T-helper 9 cell (primary cell): ENCODE measurements around the gene IP6K3.

Source experiments
- DNase-seq: peaks from one replicate; pipeline ENCODE4 v3.0.0-alpha.2; 2020

IP6K3 gene

GRCh38 chr6:33758815-33759216, 12.1 kb upstream of the IP6K3 start:
- no peak for DNase-seq

- no peak for DNase-seq
These were observed 11.2 kb upstream of the IP6K3 start for GRCh38 chr6:33757906-33758305.

- DNase-seq: no peak
These were observed 10.4 kb upstream of the IP6K3 start for GRCh38 chr6:33757113-33757512.

GRCh38 chr6:33756211-33756954, 9.7 kb upstream of the IP6K3 start:
- no peak for DNase-seq

- DNase-seq: no peak
These were observed 8.6 kb upstream of the IP6K3 start for GRCh38 chr6:33755070-33755869.

- DNase-seq: no peak
These were observed 7.5 kb upstream of the IP6K3 start for GRCh38 chr6:33754222-33754621.

- no peak for DNase-seq
These were observed 5.9 kb upstream of the IP6K3 start for GRCh38 chr6:33752646-33753015.

- no peak for DNase-seq
These were observed 5.3 kb upstream of the IP6K3 start for GRCh38 chr6:33751771-33752645.

- no peak for DNase-seq
These were observed 3.7 kb upstream of the IP6K3 start for GRCh38 chr6:33750244-33750991.

GRCh38 chr6:33749401-33749800, 2.7 kb upstream of the IP6K3 start:
- no peak for DNase-seq

- DNase-seq: no peak
These were observed 2.1 kb upstream of the IP6K3 start for GRCh38 chr6:33748841-33749240.

GRCh38 chr6:33747823-33748222, 1.1 kb upstream of the IP6K3 start:
- DNase-seq: no peak

- DNase-seq: no peak
These were observed 587 bp downstream of the IP6K3 start for GRCh38 chr6:33746036-33746600.

GRCh38 chr6:33745548-33745947, 1.2 kb downstream of the IP6K3 start:
- DNase-seq: no peak

GRCh38 chr6:33744895-33745546, 1.7 kb downstream of the IP6K3 start:
- DNase-seq: no peak

GRCh38 chr6:33744001-33744848, 2.5 kb downstream of the IP6K3 start:
- DNase-seq: peak; percentile 68

GRCh38 chr6:33742837-33743236, 3.9 kb downstream of the IP6K3 start:
- no peak for DNase-seq

- DNase-seq: no peak
These were observed 4.6 kb downstream of the IP6K3 start for GRCh38 chr6:33742092-33742491.

GRCh38 chr6:33740794-33741193, 5.9 kb downstream of the IP6K3 start:
- no peak for DNase-seq

GRCh38 chr6:33740204-33740608, 6.5 kb downstream of the IP6K3 start:
- no peak for DNase-seq

GRCh38 chr6:33739571-33739970, 7.1 kb downstream of the IP6K3 start:
- no peak for DNase-seq
